Ovary (tissue), 3 donors: Measurements from ENCODE around the gene DOCK8.

Source experiments
- CTCF ChIP-seq, 3 donors: fragments of 450-650 bp in 2 of 3; fragments of 200-600 bp in 1 of 3; IDR thresholded peaks; one replicate each; pipeline versions ENCODE4 v1.5.1 to v1.8.0; 2016 to 2022; ENCODE audit warnings: antibody characterized with exemption in 3 of 3, mild to moderate bottlenecking in 1 of 3
- EP300 ChIP-seq: sonication (generic); formaldehyde crosslinking; IDR thresholded peaks from one replicate; pipeline ENCODE4 v1.6.1; 2017; ENCODE audit warnings: antibody characterized with exemption
- POLR2A ChIP-seq: fragments of 450-650 bp; IDR thresholded peaks from one replicate; pipeline ENCODE4 v1.6.1; 2017; ENCODE audit warnings: antibody characterized with exemption, mild to moderate bottlenecking, moderate library complexity
- donor health status: DM: no; HTN: no; CAD: no.

- TF ChIP-seq CTCF (IDR thresholded peaks at IDR 0.05): no peak
- no peak for TF ChIP-seq POLR2A
- TF ChIP-seq EP300: no peak
These were observed 247.9 kb downstream of the DOCK8 start for GRCh38 chr9:462606-463005.
